HG03095 (cell line): ENCODE measurements around the gene RBPJL.
"Not testable (repeated sequence)": the region's sequence is repeated elsewhere in the genome, so short reads cannot be mapped to it uniquely, and the experiment has no call there.

Experiments
- ATAC-seq: cut with Tn5 transposase; IDR thresholded peaks from one replicate; pipeline ENCODE4 v1.9.1; 2021; ENCODE audit warnings: moderate library complexity; ENCODE audit not compliant: unreplicated experiment

Gene RBPJL

DNA sequence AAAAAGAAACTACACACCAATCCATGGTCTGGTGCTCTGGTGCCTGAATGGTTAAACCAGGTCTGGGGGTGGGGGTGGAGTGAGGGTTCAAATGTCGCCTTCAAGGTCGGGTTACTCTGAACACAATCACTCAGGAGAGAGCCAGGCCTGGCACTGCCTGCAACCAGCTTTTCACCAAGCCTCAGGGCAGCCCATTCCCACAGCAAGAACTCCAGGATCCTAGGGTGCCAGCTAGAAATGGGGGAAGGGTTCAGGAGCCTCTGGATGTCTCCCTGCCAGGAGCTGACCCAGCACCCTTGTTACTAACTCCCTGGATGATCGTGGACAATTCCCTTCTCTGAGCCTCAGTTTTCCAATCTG is 34.9 kb downstream of the RBPJL start:
- no peak for ATAC-seq

DNA sequence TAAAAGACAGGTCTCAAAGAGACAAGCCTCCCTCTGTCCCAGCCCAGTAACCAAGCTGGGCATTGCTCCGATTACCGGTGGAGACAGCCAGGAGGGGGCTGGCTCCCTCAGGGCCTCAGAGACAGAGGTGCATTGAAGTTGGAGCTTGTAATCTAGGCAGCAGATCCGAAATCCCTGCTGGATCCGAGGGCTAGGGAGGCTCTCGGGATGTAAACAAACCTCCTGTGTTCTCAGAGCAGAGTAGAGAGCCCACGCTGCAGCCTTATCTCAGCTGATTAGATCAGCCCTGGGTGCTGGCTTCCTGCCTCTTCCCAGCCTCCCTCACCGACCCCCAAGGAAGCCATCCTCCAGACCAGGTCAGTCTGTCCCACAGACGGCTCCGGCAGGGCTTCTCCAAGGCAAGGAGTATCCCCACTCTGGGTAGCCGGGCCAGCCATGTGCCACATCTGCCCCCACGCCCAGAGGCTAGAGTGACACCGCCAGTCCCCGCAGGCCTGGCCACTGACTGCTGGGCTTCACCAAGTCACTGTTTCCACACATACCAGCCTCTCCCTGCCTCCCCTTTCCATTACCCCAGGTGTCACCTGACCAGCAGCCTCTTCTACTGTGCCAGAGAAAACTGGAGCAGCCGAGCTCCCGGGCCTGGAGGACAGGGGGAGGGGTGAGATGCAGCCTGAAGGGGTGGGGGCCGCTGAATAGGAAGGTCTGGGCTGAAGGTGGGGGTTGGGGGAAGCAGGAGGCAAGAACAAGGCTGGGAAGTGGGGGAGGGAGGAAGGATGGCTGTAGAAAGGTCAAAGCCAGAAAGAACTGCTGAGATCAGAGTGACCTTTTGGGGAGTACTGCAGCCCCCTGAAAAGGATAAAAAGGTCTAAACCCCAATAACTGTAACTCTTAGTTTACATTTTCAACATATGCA is 35.6 kb downstream of the RBPJL start:
- no peak for ATAC-seq

- ATAC-seq: no peak
Measured at GRCh38 chr20:45342855-45343531, 36.4 kb downstream of the RBPJL start.

GRCh38 chr20:45343532-45344167 is 37.0 kb downstream of the RBPJL start:
- no peak for ATAC-seq

DNA sequence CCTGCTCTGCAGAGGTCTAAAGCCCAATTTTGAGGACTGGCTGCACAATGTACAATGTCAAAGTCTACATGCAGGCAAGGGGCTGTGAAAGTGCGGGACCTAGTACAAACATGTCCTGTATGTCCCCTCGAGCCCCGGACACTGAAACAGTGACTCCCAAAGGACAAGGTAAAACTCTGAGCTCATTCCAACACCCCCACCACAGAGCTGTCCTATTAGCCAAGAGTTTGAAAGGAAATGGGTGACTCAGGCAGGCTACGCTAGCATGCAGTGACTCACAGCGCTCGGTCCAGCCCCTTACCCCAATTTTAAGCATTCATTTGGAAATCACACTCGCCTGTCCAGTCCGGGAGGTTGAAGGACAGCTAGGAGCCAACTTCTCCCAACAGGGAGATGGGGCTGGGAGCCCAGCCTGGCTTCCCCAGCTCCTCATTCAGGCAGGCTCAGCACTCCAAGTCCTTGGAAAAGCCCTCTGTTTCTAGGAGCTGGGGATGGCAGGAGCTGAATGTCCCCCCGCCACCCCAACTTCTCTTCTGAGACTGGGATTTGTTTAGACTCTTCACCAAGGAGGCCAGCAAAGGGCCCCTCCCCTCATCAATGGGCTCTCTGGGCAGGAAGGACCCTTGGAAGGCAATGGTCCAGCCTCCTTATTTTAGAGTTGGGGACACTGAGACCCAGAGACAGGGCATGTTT is 37.7 kb downstream of the RBPJL start:
- ATAC-seq: no peak

DNA sequence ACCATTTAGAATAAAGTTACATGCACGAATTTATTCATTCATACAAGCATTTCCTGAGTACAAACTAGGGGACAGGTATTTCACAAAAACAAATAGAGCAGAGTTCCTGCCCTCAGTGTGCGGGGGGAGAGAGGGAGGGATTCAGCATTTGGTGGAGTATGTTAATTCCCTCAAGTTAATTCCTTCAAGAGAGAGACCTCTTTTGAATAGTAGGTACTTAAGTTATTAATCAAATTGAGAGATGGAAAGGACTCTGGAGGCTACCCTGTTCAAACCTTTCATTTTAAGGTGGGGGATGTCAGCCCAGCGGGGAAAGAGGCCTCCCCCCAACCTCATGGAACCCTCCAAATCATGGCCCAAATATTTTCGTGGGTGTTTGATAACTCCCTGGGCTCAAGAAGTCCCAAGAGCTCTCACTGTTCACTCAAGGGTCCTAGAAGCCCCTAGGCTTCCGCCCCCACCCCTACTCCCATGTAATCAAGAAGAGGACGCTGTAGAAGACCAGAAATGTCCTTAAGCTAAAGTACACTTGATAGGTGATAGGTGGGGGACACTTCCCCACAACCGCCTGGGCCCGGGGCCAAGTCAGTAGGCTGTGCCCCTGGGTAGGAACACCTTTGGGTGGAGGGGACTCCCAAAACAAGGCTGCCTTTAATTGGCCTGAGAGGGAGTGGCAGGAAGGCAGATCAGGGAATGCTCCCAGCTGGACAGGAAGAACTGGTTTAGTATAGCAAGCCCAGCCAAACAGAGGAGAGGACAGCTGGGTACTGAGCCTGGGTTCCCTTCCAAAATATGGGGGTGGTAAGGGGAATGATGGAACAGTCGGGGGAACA is 38.7 kb downstream of the RBPJL start:
- ATAC-seq: no peak

GRCh38 chr20:45346291-45346718 is 39.7 kb downstream of the RBPJL start:
- ATAC-seq: no peak

DNA sequence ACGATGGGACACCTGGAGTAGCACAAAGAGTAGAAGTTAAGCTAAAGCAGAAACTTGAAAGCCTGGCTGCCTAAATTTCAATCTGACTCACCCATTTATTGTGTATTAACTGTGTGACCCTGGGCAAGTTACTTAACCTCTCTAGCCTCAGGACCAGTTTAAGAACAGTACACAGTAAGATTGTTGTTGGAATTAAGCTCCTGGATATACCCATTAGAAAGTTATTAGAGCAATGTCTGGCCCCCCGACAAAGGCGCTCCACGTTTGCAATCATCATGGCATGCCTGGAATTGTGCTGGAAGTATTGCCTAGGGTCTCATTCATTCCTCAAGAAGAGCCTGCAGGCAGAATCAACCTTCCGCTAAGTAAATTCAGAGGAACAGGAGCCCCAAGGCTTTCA is 40.2 kb downstream of the RBPJL start:
- no peak for ATAC-seq

- no peak for ATAC-seq
Measured at GRCh38 chr20:45347297-45347935, 40.8 kb downstream of the RBPJL start.

- ATAC-seq: no peak
Measured at GRCh38 chr20:45347936-45348778, 41.5 kb downstream of the RBPJL start, which contains the start of gene SDC4. SDC4 (minus strand) TSS chr20:45348424; CDS start chr20:45348384, 40 bp downstream.

DNA sequence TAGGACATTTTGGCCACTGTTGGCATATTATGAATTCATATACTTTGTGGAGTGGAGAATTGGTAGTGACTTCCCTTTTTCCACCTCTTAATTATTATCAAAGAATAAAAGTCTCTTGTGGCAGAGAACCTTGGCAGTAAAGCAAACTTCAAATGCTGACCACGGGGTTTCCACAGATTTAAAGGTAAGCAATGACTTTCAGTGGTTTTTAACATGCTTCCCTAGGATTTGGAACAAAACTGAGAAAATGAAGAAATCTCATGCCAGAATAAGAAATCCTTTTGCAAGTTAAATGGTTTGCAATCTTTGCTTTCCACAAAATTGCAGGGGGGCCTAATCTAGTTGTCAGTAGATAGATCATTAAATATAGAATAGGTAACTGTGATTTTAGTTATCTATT is 43.6 kb downstream of the RBPJL start:
- no peak for ATAC-seq

DNA sequence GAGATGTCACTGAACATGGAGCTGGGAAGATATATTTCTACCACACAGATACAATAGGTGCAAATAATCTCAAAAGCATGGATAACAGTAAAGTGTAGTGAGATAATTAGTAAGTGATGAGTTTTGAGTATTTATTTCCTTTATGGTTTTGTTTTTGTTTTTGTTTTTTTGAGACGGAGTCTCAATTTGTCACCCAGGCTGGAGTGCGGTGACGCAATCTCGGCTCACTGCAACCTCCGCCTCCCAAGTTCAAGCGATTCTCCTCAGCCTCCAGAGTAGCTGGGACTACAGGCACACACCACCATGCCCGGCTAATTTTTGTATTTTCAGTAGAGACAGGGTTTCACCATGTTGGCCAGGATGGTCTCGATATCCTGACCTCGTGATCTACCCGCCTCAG is 44.2 kb downstream of the RBPJL start:
- not testable (repeated sequence) for ATAC-seq

DNA sequence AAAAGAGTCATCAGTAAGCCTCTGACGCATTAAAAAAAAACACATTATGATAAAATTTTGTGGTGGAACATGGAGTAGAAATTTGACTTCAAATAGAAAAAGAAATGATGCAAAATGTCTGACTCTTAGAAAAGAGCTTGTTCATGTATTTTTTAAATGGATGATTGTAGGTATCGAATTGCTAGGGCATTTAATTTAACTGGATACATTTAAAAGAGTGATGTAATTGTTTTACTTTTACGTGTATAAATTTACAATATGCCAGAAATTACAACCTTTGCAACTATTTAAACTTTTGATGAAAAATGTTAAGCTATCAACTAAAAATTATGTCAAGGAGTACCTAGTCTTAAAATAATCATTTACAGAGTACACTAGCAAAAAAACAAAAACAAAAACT is 46.1 kb downstream of the RBPJL start:
- no peak for ATAC-seq

DNA sequence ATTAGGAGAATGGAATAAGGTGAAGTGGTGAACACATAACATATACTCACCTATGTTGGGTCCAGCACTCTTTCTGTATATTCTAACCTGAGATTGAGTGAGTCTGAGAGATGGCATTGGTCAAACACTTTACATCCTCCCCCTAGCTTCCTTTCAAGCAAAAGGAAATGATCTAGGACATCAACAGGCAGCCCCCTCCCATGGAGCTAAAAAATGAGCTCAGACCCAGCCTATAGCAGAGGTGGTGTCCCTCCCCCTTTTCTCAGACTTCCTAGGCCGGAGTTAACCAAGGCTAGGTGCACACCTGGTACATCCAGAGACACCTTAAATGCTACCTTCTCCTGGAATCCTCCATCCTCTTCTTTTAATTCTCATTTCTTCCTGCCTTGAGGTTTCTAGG is 47.1 kb downstream of the RBPJL start:
- ATAC-seq: no peak

GRCh38 chr20:45354423-45355208 is 48.0 kb downstream of the RBPJL start:
- ATAC-seq: no peak

DNA sequence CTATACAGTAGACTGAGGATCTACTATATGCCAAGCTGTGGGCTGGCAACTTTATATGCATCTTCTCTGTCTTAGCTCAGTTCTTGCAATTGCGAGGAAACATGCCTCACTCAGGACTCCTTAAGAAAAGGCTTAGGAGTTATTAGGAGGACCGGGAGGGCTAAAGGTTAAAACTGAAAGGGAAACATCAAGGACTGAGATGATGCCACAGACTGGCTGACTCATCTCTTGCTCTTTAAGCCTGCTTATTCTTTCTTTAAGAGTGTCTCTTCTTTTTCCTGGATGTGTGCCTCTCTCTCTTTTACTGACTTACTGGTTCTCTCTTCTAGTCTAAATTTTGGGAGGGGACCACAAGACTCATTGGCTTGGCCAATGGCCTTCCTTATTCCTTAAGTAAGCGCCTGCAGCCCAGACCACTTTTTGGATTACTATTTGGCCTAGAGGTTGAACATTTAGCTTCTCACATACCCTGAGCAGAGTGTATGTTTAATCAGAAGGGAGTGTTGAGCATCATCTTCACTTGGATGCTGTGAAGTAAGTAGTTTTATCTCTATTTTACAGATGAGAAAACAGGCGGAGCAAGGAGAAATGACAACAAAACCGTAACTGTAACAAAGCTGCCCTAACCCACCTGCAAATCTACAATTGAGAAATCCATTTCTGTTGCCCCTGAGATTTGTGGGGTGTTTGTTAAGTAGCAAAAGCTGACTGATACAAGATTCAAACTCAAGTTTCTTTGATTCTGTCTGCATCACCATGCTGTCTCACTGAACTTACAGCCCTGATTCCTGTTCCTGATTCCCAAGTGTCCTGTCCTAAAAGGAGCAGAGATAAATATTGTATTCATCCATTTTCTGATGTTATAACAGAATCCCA is 48.8 kb downstream of the RBPJL start:
- no peak for ATAC-seq
